ENCODE results near the gene UTS2B.

- TF ChIP-seq CTCF (IDR thresholded peaks at IDR 0.05) (no peak), MAX (IDR thresholded peaks at IDR 0.05; ENCODE audit: low read depth) (no peak), EZH2phosphoT487 (IDR thresholded peaks at IDR 0.05; ENCODE audit: borderline replicate concordance, low read depth) (no peak), RAD21 (IDR thresholded peaks at IDR 0.05; ENCODE audit: low read length) (no peak), USF2 (IDR thresholded peaks at IDR 0.05; ENCODE audit: borderline replicate concordance, low read depth, low read length) (no peak)
Observed at GRCh38 chr3:191268737-191269136, 61.6 kb downstream of the UTS2B start.
